HCT116 (cell line): ENCODE measurements around the gene SIGLEC11.

Source experiments
- CEBPB ChIP-seq: IDR thresholded peaks from 2 replicates; pipeline ENCODE4 v1.6.1; 2012; ENCODE audit warnings: low read depth
- EGR1 ChIP-seq: IDR thresholded peaks from 2 replicates; pipeline ENCODE4 v1.6.1; 2012; ENCODE audit warnings: low read depth
- EZH2 ChIP-seq: fragments of 200-600 bp; sonication (generic); IDR thresholded peaks from 2 replicates; pipeline ENCODE4 v1.6.1; 2017; ENCODE audit warnings: antibody characterized with exemption, mixed run types
- EZH2phosphoT487 ChIP-seq: fragments of 200-600 bp; IDR thresholded peaks from 2 replicates; pipeline ENCODE4 v1.6.1; 2018; ENCODE audit warnings: antibody characterized with exemption, borderline replicate concordance
- JUND ChIP-seq: IDR thresholded peaks from 2 replicates; pipeline ENCODE4 v1.6.1; 2012
- MAX ChIP-seq: IDR thresholded peaks from 2 replicates; pipeline ENCODE4 v1.6.1; 2012
- POLR2A ChIP-seq: IDR thresholded peaks from 2 replicates; pipeline ENCODE4 v1.7.0; 2011; ENCODE audit warnings: borderline replicate concordance; ENCODE audit not compliant: insufficient read depth, insufficient read length; ENCODE audit errors: extremely low read depth
- POLR2AphosphoS5 ChIP-seq: IDR thresholded peaks from 2 replicates; pipeline ENCODE4 v1.6.1; 2011; ENCODE audit warnings: mild to moderate bottlenecking, low read depth, low read length, moderate library complexity
- RAD21 ChIP-seq: IDR thresholded peaks from 2 replicates; pipeline ENCODE4 v1.6.1; 2012; ENCODE audit warnings: low read depth, mild to moderate bottlenecking
- SP1 ChIP-seq: IDR thresholded peaks from 2 replicates; pipeline ENCODE4 v1.6.1; 2012; ENCODE audit warnings: low read depth
- TCF7L2 ChIP-seq: IDR thresholded peaks from 2 replicates; pipeline ENCODE4 v1.7.0; 2011; ENCODE audit warnings: borderline replicate concordance, inconsistent platforms; ENCODE audit not compliant: insufficient read depth, insufficient read length; ENCODE audit errors: extremely low read depth
- YY1 ChIP-seq: IDR thresholded peaks from 2 replicates; pipeline ENCODE4 v1.6.1; 2011; ENCODE audit warnings: low read length, low read depth, moderate library complexity, mild to moderate bottlenecking; ENCODE audit not compliant: insufficient replicate concordance; ENCODE audit errors: extremely low read depth
- TF ChIP-seq, protein P1 (sequence below), 3 experiments: fragments of 200-600 bp in 1 of 3; sonication (generic) in 1 of 3; IDR thresholded peaks in 2 of 3; conservative IDR thresholded peaks in 1 of 3; 2 replicates each; pipeline ENCODE4 v1.5.1; 2012 to 2017; ENCODE audit warnings: low read depth in 2 of 3, low read length in 2 of 3, antibody characterized with exemption in 1 of 3, borderline replicate concordance in 1 of 3, control low read depth in 1 of 3, mild to moderate bottlenecking in 1 of 3, mixed read lengths in 1 of 3, mixed run types in 1 of 3, moderate library complexity in 1 of 3; ENCODE audit not compliant: insufficient read depth in 1 of 3

DNA sequence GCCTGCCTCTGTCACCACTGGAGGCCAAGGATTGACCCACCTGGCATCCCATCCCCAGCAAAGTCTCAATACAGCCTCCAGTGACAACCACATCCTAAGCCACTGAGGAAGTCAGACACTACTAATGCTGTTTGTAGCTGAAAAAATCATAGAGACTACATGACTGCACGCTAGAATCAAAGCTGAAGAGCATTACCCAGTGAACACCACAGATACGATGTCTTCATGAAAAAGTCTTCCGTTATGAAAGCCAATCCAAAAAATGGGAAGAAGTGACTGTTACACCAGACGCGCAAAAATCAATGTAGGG lies 20.5 kb downstream of the SIGLEC11 start:
- TF ChIP-seq, protein P1, sequence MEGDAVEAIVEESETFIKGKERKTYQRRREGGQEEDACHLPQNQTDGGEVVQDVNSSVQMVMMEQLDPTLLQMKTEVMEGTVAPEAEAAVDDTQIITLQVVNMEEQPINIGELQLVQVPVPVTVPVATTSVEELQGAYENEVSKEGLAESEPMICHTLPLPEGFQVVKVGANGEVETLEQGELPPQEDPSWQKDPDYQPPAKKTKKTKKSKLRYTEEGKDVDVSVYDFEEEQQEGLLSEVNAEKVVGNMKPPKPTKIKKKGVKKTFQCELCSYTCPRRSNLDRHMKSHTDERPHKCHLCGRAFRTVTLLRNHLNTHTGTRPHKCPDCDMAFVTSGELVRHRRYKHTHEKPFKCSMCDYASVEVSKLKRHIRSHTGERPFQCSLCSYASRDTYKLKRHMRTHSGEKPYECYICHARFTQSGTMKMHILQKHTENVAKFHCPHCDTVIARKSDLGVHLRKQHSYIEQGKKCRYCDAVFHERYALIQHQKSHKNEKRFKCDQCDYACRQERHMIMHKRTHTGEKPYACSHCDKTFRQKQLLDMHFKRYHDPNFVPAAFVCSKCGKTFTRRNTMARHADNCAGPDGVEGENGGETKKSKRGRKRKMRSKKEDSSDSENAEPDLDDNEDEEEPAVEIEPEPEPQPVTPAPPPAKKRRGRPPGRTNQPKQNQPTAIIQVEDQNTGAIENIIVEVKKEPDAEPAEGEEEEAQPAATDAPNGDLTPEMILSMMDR (IDR thresholded peaks at IDR 0.05 in 2 of 3, conservative IDR thresholded peaks at IDR 0.05 in 1 of 3; ENCODE audit: borderline replicate concordance in 1 of 3, insufficient read depth in 1 of 3, low read depth in 2 of 3, low read length in 2 of 3): no peak
- no peak for TF ChIP-seq POLR2AphosphoS5
- no peak for TF ChIP-seq EZH2phosphoT487
- no peak for TF ChIP-seq YY1
- no peak for TF ChIP-seq JUND
- TF ChIP-seq EZH2: no peak
- TF ChIP-seq SP1: no peak
- no peak for TF ChIP-seq TCF7L2
- no peak for TF ChIP-seq RAD21
- TF ChIP-seq MAX: no peak
- TF ChIP-seq EGR1: no peak
- no peak for TF ChIP-seq CEBPB
- no peak for TF ChIP-seq POLR2A
